ENCODE measurements around the gene LMF1.

LMF1 gene

GRCh38 chr16:967546-968295 lies 3.1 kb downstream of the LMF1 start:
- TF ChIP-seq Cebpa-rat (IDR thresholded peaks at IDR 0.05): no peak
- peaks cover 8 to 32% (median 27%) of the 10 kb centered on the region in 11 experiments; a peak in 20 of 22 replicates for H3K36me3 ChIP-seq
- H3K4me3 ChIP-seq: no peak overlapping the region
- peaks cover 8 to 15% (median 11%) of the 10 kb centered on the region in 11 experiments; a peak in 20 of 22 replicates for H3K9me3 ChIP-seq (replicated peaks in 1 of 11)
- peaks cover 43 to 60% (median 50%) of the 10 kb centered on the region in 10 experiments for H3K4me1 ChIP-seq
- H4K20me1 ChIP-seq: peaks cover 0 to 48% (median 16%) of the 10 kb centered on the region in 11 experiments; a peak in 12 of 22 replicates
- peak overlapping the region in 9 of 11 experiments; percentile 97 to 99 (median 99); a peak in 7 of 22 replicates for H3K4me2 ChIP-seq
- H3K27me3 ChIP-seq: peaks cover 0 to 18% (median 15%) of the 10 kb centered on the region in 11 experiments; a peak in 16 of 22 replicates
- H3K27ac ChIP-seq: no peak overlapping the region
- H3K9ac ChIP-seq: peak overlapping the region in 3 of 11 experiments; percentile 19 to 47 (median 40); a peak in 3 of 22 replicates

- TF ChIP-seq Cebpa-rat (IDR thresholded peaks at IDR 0.05): no peak
- Histone ChIP-seq H3K27ac (no peak overlapping the region), H3K4me1 (peaks cover 43 to 62% (median 50%) of the 10 kb centered on the region in 10 experiments), H3K4me2 (no peak overlapping the region), H3K9me3 (replicated peaks in 1 of 11) (peaks cover 8 to 19% (median 13%) of the 10 kb centered on the region in 11 experiments; a peak in 20 of 22 replicates), H3K4me3 (no peak overlapping the region), H3K9ac (no peak overlapping the region), H3K27me3 (peaks cover 0 to 12% (median 10%) of the 10 kb centered on the region in 11 experiments; a peak in 13 of 22 replicates), H3K36me3 (peaks cover 8 to 32% (median 27%) of the 10 kb centered on the region in 11 experiments; a peak in 20 of 22 replicates), H4K20me1 (peaks cover 0 to 44% (median 16%) of the 10 kb centered on the region in 11 experiments; a peak in 12 of 22 replicates)
Observed at GRCh38 chr16:967077-967541, 3.7 kb downstream of the LMF1 start.

- TF ChIP-seq Cebpa-rat (IDR thresholded peaks at IDR 0.05): no peak
Observed at GRCh38 chr16:966505-966904, 4.3 kb downstream of the LMF1 start.

GRCh38 chr16:966035-966434 lies 4.7 kb downstream of the LMF1 start:
- Histone ChIP-seq H3K4me1 (peaks cover 39 to 55% (median 45%) of the 10 kb centered on the region in 10 experiments), H3K9ac (no peak overlapping the region), H3K4me2 (no peak overlapping the region), H3K36me3 (peaks cover 8 to 32% (median 27%) of the 10 kb centered on the region in 11 experiments; a peak in 20 of 22 replicates), H3K9me3 (replicated peaks in 1 of 11) (peaks cover 8 to 21% (median 13%) of the 10 kb centered on the region in 11 experiments; a peak in 20 of 22 replicates), H3K4me3 (no peak overlapping the region), H3K27me3 (peaks cover 0 to under 1% (median 0%) of the 10 kb centered on the region in 11 experiments; a peak in 4 of 22 replicates), H3K27ac (no peak overlapping the region), H4K20me1 (peaks cover 0 to 43% (median 16%) of the 10 kb centered on the region in 11 experiments; a peak in 11 of 22 replicates)
- no peak for TF ChIP-seq Cebpa-rat (IDR thresholded peaks at IDR 0.05)

More at GRCh38 chr16:966505-966904, 4.3 kb downstream of the LMF1 start:
- H3K4me3 ChIP-seq: no peak overlapping the region
- peaks cover 0 to 6% (median 4%) of the 10 kb centered on the region in 11 experiments; a peak in 11 of 22 replicates for H3K27me3 ChIP-seq
- peaks cover 8 to 32% (median 27%) of the 10 kb centered on the region in 11 experiments; a peak in 20 of 22 replicates for H3K36me3 ChIP-seq
- H3K27ac ChIP-seq: no peak overlapping the region
- peaks cover 43 to 60% (median 49%) of the 10 kb centered on the region in 10 experiments for H3K4me1 ChIP-seq
- H3K9me3 ChIP-seq (replicated peaks in 1 of 11): peaks cover 8 to 21% (median 13%) of the 10 kb centered on the region in 11 experiments; a peak in 20 of 22 replicates
- H3K4me2 ChIP-seq: no peak overlapping the region
- no peak overlapping the region for H3K9ac ChIP-seq
- peaks cover 0 to 43% (median 16%) of the 10 kb centered on the region in 11 experiments; a peak in 12 of 22 replicates for H4K20me1 ChIP-seq

GRCh38 chr16:965487-965886 lies 5.3 kb downstream of the LMF1 start:
- peaks cover 39 to 54% (median 44%) of the 10 kb centered on the region in 10 experiments for H3K4me1 ChIP-seq
- H3K27ac ChIP-seq: no peak overlapping the region
- H3K9ac ChIP-seq: no peak overlapping the region
- peaks cover 0 to 43% (median 16%) of the 10 kb centered on the region in 11 experiments; a peak in 11 of 22 replicates for H4K20me1 ChIP-seq
- peaks cover 8 to 21% (median 13%) of the 10 kb centered on the region in 11 experiments; a peak in 20 of 22 replicates for H3K9me3 ChIP-seq (replicated peaks in 1 of 11)
- H3K4me2 ChIP-seq: no peak overlapping the region
- H3K4me3 ChIP-seq: no peak overlapping the region
- H3K36me3 ChIP-seq: peaks cover 8 to 32% (median 27%) of the 10 kb centered on the region in 11 experiments; a peak in 20 of 22 replicates
- H3K27me3 ChIP-seq: no peaks in the 10 kb centered on the region
- no peak for TF ChIP-seq Cebpa-rat (IDR thresholded peaks at IDR 0.05)

GRCh38 chr16:965036-965395 lies 5.8 kb downstream of the LMF1 start:
- no peak overlapping the region for H3K4me3 ChIP-seq
- TF ChIP-seq Cebpa-rat (IDR thresholded peaks at IDR 0.05): no peak
- peaks cover 0 to 43% (median 16%) of the 10 kb centered on the region in 11 experiments; a peak in 11 of 22 replicates for H4K20me1 ChIP-seq
- no peaks in the 10 kb centered on the region for H3K27me3 ChIP-seq
- H3K4me1 ChIP-seq: peaks cover 38 to 52% (median 43%) of the 10 kb centered on the region in 10 experiments
- peaks cover 8 to 32% (median 27%) of the 10 kb centered on the region in 11 experiments; a peak in 20 of 22 replicates for H3K36me3 ChIP-seq
- H3K9ac ChIP-seq: peak overlapping the region in 1 of 11 experiments; percentile 71; a peak in 1 of 22 replicates
- no peak overlapping the region for H3K27ac ChIP-seq
- peak overlapping the region in 10 of 11 experiments; percentile 74 to 91 (median 85); a peak in 18 of 22 replicates for H3K4me2 ChIP-seq
- H3K9me3 ChIP-seq (replicated peaks in 1 of 11): peaks cover 8 to 21% (median 13%) of the 10 kb centered on the region in 11 experiments; a peak in 20 of 22 replicates

GRCh38 chr16:964356-965035 lies 6.3 kb downstream of the LMF1 start:
- Histone ChIP-seq H3K27me3 (no peaks in the 10 kb centered on the region), H3K4me1 (peaks cover 33 to 47% (median 38%) of the 10 kb centered on the region in 10 experiments), H3K36me3 (peaks cover 8 to 32% (median 27%) of the 10 kb centered on the region in 11 experiments; a peak in 20 of 22 replicates), H3K9me3 (replicated peaks in 1 of 11) (peaks cover 8 to 21% (median 13%) of the 10 kb centered on the region in 11 experiments; a peak in 20 of 22 replicates), H3K4me2 (peak overlapping the region; percentile 70 to 91 (median 84)), H3K4me3 (peak overlapping the region in 2 of 10 experiments; percentile 21 to 39; a peak in 3 of 20 replicates), H3K9ac (peak overlapping the region in 9 of 11 experiments; percentile 4 to 71 (median 53); a peak in 15 of 22 replicates), H3K27ac (peak overlapping the region in 8 of 11 experiments; percentile 38 to 61 (median 47); a peak in 10 of 22 replicates), H4K20me1 (peaks cover 0 to 44% (median 14%) of the 10 kb centered on the region in 11 experiments; a peak in 11 of 22 replicates)
- TF ChIP-seq Cebpa-rat (IDR thresholded peaks at IDR 0.05): no peak

- Histone ChIP-seq H3K27ac (peak overlapping the region in 9 of 11 experiments; percentile 2 to 61 (median 45); a peak in 16 of 22 replicates), H3K4me2 (peak overlapping the region; percentile 70 to 91 (median 84)), H3K4me3 (peak overlapping the region in 7 of 10 experiments; percentile 8 to 39 (median 27); a peak in 7 of 20 replicates), H4K20me1 (peaks cover 4 to 45% (median 13%) of the 10 kb centered on the region in 11 experiments; a peak in 12 of 22 replicates), H3K4me1 (peaks cover 27 to 41% (median 32%) of the 10 kb centered on the region in 10 experiments), H3K36me3 (peaks cover 8 to 32% (median 27%) of the 10 kb centered on the region in 11 experiments; a peak in 20 of 22 replicates), H3K9ac (peak overlapping the region; percentile 4 to 71 (median 47); a peak in 19 of 22 replicates), H3K27me3 (no peaks in the 10 kb centered on the region), H3K9me3 (replicated peaks in 1 of 11) (peaks cover 8 to 21% (median 13%) of the 10 kb centered on the region in 11 experiments; a peak in 20 of 22 replicates)
- no peak for TF ChIP-seq Cebpa-rat (IDR thresholded peaks at IDR 0.05)
Observed at GRCh38 chr16:963913-964312, 6.9 kb downstream of the LMF1 start.
